Measurements from ENCODE around the gene UVSSA. TPM values are rescaled to one million over a fixed set of nuclear protein-coding genes. Genes with fewer than 3 reads are reported as not detected.

The UVSSA gene
- polyA plus RNA-seq, 1 of the 3 experiments (the other 2 are of a cell fraction) = 14.9 TPM

DNA sequence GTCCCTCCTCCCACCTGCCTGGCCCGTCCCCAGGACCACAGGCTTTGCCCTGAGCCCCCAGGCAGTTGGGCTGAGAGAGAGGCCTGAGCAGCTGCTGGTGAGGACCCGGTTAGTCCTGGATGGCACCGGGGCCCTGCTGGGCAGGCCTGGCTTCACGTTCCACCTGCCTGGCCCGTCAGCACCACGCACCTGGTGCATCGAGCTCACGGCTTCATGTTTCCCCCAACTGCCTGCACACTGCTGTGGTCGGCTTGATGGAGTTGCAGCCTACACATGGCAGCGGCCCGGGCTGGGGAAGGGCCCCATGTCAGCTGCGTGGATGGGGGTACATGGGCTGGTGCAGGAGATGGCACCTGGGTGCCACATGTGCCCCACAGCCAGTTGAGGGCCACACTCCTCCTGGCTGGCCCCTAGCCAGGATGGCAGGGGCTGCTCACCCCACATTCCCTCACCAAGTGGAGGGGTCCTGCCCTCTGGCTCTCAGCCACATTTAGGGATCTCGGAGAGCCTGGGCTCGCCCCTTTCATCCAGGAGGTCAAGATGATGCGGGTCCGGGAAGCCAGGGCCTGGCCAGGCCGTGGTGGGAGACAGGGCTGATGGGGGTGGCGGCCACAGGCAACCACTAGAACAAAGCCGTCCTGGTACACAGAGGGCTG lies 30.7 kb downstream of the UVSSA start:
- H3F3A ChIP-seq (replicated peaks; ENCODE audit: insufficient read depth) = no peaks in the 10 kb centered on the region
- no peak overlapping the region for H2AFZ ChIP-seq (ENCODE audit: low read depth)
- whole genome bisulfite sequencing (ENCODE audit: low lambda C conversion rate) = 98% methylated on average over 7 of the region's 19 CpGs
- no peak overlapping the region for H3K27ac ChIP-seq (ENCODE audit: low read depth in 2 of 2, low read length in 1 of 2)
- H3K9me3 ChIP-seq = no peaks in the 10 kb centered on the region
- no peaks in the 10 kb centered on the region for H3K27me3 ChIP-seq (ENCODE audit: insufficient read depth)
- no peak for DNase-seq
- TF ChIP-seq MAX (IDR thresholded peaks at IDR 0.05; ENCODE audit: low read depth) = no peak
- TF ChIP-seq RXRA (IDR thresholded peaks at IDR 0.05; ENCODE audit: borderline replicate concordance, low read depth) = no peak
- no peak for TF ChIP-seq YY1 (IDR thresholded peaks at IDR 0.05; ENCODE audit: low read depth)
- no peak for TF ChIP-seq EZH2phosphoT487 (IDR thresholded peaks at IDR 0.05; ENCODE audit: borderline replicate concordance, low read depth)
- TF ChIP-seq SIN3A (IDR thresholded peaks at IDR 0.05; ENCODE audit: borderline replicate concordance, low read depth, low read length) = no peak
- TF ChIP-seq JUND (IDR thresholded peaks at IDR 0.05) = no peak
- TF ChIP-seq FOSL2 (IDR thresholded peaks at IDR 0.05; ENCODE audit: borderline replicate concordance, low read depth) = no peak
- no peak for TF ChIP-seq REST (IDR thresholded peaks at IDR 0.05; ENCODE audit: low read depth, low read length)
- no peak for TF ChIP-seq TEAD4 (IDR thresholded peaks at IDR 0.05; ENCODE audit: borderline replicate concordance, insufficient read depth)
- no peak overlapping the region for H3K9ac ChIP-seq
- no peaks in the 10 kb centered on the region for H3K79me2 ChIP-seq (ENCODE audit: insufficient read depth)
- H3K4me1 ChIP-seq (ENCODE audit: control insufficient read depth in 1 of 2, insufficient read depth in 2 of 2, low read depth in 1 of 2, low read length in 1 of 2) = no peaks in the 10 kb centered on the region
- peaks cover 3 to 46% of the 10 kb centered on the region in 2 experiments for H3K36me3 ChIP-seq (replicated peaks in 1 of 2; ENCODE audit: control insufficient read depth in 1 of 2, insufficient read depth in 2 of 2, low read length in 1 of 2)
- H4K20me1 ChIP-seq (ENCODE audit: insufficient read depth) = no peaks in the 10 kb centered on the region
- no peaks in the 10 kb centered on the region for H3K9me2 ChIP-seq
- H3K4me2 ChIP-seq = no peak overlapping the region
- ChIA-PET CTCF (interaction anchor here (0.6 to 2.4 kb wide), 3 partner anchors 22 to 1082 kb away, joined by 3 to 5 read pairs (median 4); no protein-coding TSS in a partner anchor), POLR2A (no interaction called here)
- no peak overlapping the region for H3K4me3 ChIP-seq (ENCODE audit: low read depth in 2 of 2, low read length in 1 of 2)

- Histone ChIP-seq H3K9me2 (no peaks in the 10 kb centered on the region), H3K4me3 (ENCODE audit: low read depth in 2 of 2, low read length in 1 of 2) (no peak overlapping the region), H3K4me2 (no peak overlapping the region), H3K9ac (no peak overlapping the region), H2AFZ (ENCODE audit: low read depth) (no peak overlapping the region), H4K20me1 (ENCODE audit: insufficient read depth) (no peaks in the 10 kb centered on the region), H3K4me1 (ENCODE audit: control insufficient read depth in 1 of 2, insufficient read depth in 2 of 2, low read depth in 1 of 2, low read length in 1 of 2) (no peaks in the 10 kb centered on the region), H3F3A (replicated peaks; ENCODE audit: insufficient read depth) (no peaks in the 10 kb centered on the region), H3K9me3 (no peaks in the 10 kb centered on the region), H3K36me3 (replicated peaks in 1 of 2; ENCODE audit: control insufficient read depth in 1 of 2, insufficient read depth in 2 of 2, low read length in 1 of 2) (peaks cover 0 to 40% of the 10 kb centered on the region in 2 experiments), H3K27me3 (ENCODE audit: insufficient read depth) (no peaks in the 10 kb centered on the region), H3K79me2 (ENCODE audit: insufficient read depth) (no peaks in the 10 kb centered on the region), H3K27ac (ENCODE audit: low read depth in 2 of 2, low read length in 1 of 2) (no peak overlapping the region)
- no peak for TF ChIP-seq POLR2AphosphoS5 (IDR thresholded peaks at IDR 0.05; ENCODE audit: low read depth, low read length)
- no peak for TF ChIP-seq EP300 (IDR thresholded peaks at IDR 0.05; ENCODE audit: borderline replicate concordance in 1 of 2, low read depth in 1 of 2, low read length in 1 of 2)
- TF ChIP-seq IRF3 (IDR thresholded peaks at IDR 0.05; ENCODE audit: low read depth, low read length) = no peak
- TF ChIP-seq SIN3A (IDR thresholded peaks at IDR 0.05; ENCODE audit: borderline replicate concordance, low read depth, low read length) = no peak
- CTCF ChIA-PET = no interaction called here
- POLR2A ChIA-PET = no interaction called here
- DNase-seq = no peak
- WGBS (ENCODE audit: low lambda C conversion rate) = 84% methylated on average over 22 of the region's 30 CpGs
Measured at GRCh38 chr4:1378559-1379231, 31.7 kb downstream of the UVSSA start.

Measured in SK-N-SH (cell line).